HG03064 (cell line): ENCODE measurements around the gene POLR3H.

Experiments
- ATAC-seq: cut with Tn5 transposase; IDR thresholded peaks from one replicate; pipeline ENCODE4 v1.9.1; 2021; ENCODE audit warnings: low read depth; ENCODE audit not compliant: unreplicated experiment

Gene POLR3H

DNA sequence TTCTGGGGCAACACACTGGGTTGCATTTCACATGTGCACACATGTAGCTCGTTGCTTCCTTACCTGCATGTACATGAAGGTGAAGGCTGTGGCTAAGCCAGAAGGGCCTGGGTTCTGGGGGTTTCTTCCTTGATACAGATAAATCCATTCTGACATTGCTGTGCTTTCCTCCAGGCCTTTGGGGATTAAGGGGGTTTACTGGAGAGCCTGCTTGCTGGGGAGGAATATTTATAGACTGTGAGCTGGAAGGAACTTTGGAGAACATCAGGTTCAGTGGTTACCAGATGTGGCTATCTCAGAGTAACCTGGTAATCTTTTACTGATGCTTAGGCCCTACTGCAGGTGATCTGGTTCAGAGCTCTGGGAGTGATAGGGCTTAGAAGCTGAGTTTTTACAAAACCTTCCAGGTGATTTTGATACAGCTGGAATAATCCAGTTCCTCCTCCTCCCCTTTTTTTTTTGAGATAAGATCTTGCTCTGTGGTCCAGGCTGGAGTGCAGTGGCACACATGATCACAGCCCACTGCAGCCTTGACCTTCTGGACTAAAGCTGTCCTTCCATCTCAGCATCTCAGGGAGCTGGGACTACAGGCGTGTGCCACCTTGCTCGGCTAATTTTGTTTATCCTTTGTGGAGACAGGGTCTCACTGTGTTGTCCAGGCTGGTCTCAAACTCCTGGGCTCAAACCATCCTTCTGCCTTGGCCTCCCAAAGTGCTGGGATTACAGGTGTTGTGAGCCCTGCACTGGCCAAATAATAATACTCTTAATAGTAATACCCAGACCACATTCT, 55.5 kb downstream of the POLR3H start:
- ATAC-seq = no peak

DNA sequence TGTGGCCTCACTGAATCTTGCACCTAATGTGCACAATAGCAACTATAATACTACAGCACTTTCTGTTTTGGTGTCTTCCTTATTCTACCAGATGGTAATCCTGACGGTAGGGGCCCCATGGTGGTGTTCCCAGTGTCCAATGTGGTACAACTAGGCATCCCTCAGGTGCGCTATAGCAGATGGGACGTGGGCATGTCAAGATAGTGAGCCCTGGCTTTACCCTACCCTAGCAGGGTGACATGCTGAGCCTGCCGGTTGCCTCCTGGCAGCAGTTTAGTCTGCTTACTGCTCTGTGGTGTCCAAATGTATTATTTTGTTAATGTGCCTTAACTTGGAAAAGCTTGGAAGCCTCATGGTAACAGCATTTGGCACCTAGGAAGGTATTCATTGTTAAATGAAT, 56.2 kb downstream of the POLR3H start:
- ATAC-seq = no peak

DNA sequence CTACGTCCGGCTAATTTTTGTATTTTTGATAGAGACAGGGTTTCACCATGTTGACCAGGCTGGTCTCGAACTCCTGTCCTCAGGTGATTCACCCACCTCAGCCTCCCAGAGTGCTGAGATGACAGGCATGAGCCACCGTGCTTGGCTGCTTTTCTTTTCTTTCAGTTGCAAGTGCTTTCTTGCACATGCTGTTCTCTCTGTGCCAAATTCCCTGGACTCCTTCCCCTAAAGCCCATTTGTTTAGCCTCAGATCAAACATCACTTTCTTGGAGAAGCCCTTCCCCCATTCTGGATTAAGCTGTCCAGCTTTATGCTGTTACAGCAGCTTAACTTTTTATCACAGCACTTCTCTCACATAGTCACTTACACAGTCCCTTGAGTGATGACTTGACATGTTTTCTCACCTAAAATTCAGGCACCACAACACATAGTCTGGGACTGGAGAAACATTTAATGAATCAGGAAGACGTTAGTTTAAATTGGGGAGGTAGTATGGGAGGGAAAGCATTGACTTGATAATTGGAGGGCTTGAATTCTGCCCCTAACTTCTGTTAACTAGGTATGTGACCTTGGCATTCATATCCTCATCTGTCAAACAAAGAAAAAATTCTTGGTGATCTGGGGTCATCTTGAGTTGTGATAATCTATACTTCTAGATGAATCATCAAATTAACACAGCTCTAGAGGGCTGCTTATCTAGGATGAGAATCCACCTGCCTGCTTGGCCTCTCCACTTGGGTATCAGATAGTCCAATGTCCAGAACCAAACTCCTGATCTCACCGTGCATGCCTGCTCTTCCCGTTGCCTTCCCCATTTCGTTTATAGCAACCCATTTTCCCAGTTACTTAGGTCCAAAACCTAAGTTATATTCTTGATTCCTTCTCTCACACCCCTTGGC, 57.0 kb downstream of the POLR3H start:
- ATAC-seq = no peak

DNA sequence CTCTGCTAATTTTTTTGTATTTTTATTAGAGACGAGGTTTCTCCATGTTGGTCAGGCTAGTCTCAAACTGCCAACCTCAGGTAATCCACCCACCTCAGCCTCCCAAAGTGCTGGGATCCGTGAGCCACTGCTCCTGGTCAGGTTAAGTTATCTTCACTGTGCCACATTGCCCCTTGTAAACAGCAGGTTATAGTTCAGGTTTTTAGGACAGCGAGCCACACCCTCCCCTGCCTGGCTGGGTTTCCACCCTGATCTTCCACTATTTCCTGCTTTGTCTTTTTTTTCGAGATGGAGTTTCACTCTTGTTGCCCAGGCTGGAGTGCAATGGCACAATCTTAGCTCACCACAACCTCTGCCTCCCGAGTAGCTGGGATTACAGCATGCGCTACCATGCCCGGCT, 59.2 kb downstream of the POLR3H start:
- no peak for ATAC-seq

GRCh38 chr22:41482319-41482935, 61.8 kb downstream of the POLR3H start:
- no peak for ATAC-seq

- ATAC-seq = no peak
These were observed 62.3 kb downstream of the POLR3H start for GRCh38 chr22:41481925-41482318.

GRCh38 chr22:41481131-41481830, 63.0 kb downstream of the POLR3H start:
- no peak for ATAC-seq

GRCh38 chr22:41480397-41480735, 63.9 kb downstream of the POLR3H start:
- no peak for ATAC-seq

DNA sequence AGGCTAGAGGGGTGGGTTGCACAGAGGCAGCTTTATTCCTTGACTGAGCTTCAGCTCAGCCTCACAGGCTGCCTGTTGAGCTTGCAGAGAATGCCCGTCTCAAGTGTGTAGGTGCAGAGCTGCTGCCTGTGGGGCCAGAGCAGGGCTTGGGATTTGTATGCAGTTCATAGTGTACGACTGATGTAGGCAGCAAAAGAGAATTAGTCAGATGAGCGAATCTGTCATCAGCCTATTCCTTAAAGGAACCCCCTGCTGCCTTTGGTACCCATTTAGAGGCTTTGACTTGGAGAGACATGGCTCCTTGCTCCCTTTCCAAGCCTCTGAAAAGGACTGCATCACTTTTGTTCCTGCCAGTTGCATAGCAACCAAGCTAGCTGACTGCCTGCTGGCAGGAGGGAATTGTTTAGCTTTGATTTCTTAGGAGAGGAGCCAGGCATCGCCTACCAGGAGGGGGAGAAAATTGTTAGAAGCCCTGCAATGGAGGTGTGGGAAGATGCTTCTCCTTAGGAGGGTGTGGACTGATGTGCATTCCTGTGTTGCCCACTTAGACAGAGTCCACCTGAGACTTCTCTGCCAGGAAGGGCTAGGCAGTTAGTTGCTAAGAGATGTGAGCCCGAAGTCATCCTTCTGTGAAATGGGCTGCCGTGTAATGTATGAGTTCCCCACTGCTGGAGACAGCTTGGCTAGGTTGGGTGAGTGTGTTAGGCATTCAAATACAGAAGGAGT, 64.4 kb downstream of the POLR3H start:
- ATAC-seq = no peak

DNA sequence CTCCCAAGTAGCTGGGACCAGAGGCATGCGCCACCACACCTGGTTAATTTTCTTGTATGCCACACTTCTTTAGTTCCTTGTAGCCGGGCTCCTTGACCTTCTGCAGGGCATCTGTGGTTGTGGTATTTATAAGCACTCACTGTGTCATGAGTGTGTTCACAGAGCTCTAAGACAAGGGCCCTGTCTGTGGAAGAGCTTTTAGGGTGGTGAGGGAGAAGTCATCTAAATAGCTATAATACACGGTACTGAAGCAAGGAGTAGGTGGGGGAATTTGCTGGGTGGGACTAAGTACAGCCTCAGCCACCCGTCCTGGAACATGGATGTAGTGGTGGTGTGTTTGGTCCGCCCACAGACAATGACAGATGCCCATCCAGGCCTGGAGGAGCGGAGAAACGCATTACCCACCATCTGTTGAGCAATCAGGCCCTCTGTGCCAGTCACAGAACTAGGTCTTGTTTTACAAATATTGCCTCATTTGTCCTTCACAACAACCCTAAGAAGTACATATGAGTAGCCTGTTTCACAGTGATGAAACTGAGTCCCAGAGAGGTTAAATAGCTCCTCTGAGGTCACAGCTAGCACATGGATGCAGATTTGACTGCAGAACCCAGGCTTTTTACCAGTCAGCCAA, 65.3 kb downstream of the POLR3H start:
- ATAC-seq = no peak

DNA sequence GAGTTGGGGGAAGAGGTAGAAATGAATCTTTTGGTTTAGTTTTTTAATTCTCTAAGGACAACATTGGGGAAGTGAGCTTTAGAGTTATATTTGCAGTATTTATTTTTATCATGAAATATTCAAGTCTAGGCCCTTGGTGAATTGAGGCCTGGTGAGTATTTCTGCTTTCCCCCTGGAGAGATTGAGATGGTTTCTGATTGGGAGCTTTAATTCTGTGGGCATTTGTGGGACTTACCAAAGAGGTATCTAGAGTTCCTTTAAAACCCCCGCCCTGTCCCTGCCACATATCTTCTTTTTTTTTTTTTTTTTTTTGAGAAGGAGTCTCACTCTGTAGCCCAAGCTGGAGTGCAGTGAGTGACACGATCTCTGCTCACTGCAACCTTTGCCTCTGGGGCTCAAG, 65.8 kb downstream of the POLR3H start:
- no peak for ATAC-seq
